MM.1S (cell line): ENCODE data around the gene LINC01488.

Experiments used
- DNase-seq: peaks from one replicate; pipeline ENCODE4 v3.0.0-alpha.2; 2015
- H2AFZ ChIP-seq: fragments of 300-600 bp; sonication (generic); 2 replicates; pipeline ENCODE4 v1.6.0; 2016; ENCODE audit warnings: antibody characterized with exemption, low read length
- H3F3A ChIP-seq: fragments of 300-600 bp; sonication (generic); 2 replicates; pipeline ENCODE4 v1.6.1; 2016; ENCODE audit warnings: mild to moderate bottlenecking, antibody characterized with exemption, low read length, moderate library complexity, mixed read lengths; ENCODE audit not compliant: insufficient read depth
- H3K27ac ChIP-seq: fragments of 300-600 bp; sonication (generic); 2 replicates; pipeline ENCODE4 v1.5.1; 2016; ENCODE audit warnings: mild to moderate bottlenecking, low read length
- H3K27me3 ChIP-seq: fragments of 300-600 bp; sonication (generic); replicated peaks from 2 replicates; pipeline ENCODE4 v1.6.0; 2016; ENCODE audit warnings: low read length; ENCODE audit not compliant: insufficient read depth
- H3K36me3 ChIP-seq: fragments of 300-600 bp; sonication (generic); replicated peaks from 2 replicates; pipeline ENCODE4 v1.6.1; 2016; ENCODE audit warnings: mild to moderate bottlenecking, low read length, mixed read lengths; ENCODE audit not compliant: insufficient read depth
- H3K4me1 ChIP-seq: fragments of 300-600 bp; sonication (generic); 2 replicates; pipeline ENCODE4 v1.6.1; 2016; ENCODE audit warnings: low read length, mixed read lengths
- H3K4me2 ChIP-seq: fragments of 300-600 bp; sonication (generic); 2 replicates; pipeline ENCODE4 v1.6.0; 2016; ENCODE audit warnings: low read depth, low read length
- H3K4me3 ChIP-seq: fragments of 300-600 bp; sonication (generic); 2 replicates; pipeline ENCODE4 v1.5.1; 2016; ENCODE audit warnings: low read length, mixed read lengths
- H3K79me2 ChIP-seq: fragments of 300-600 bp; sonication (generic); 2 replicates; pipeline ENCODE4 v1.6.1; 2016; ENCODE audit warnings: mixed run types, low read length, mixed read lengths
- H3K9ac ChIP-seq: fragments of 300-600 bp; sonication (generic); 2 replicates; pipeline ENCODE4 v1.6.1; 2016; ENCODE audit warnings: low read length, mixed read lengths
- H3K9me2 ChIP-seq: fragments of 300-600 bp; sonication (generic); replicated peaks from 2 replicates; pipeline ENCODE4 v1.6.1; 2016; ENCODE audit warnings: mild to moderate bottlenecking, low read length, mixed read lengths; ENCODE audit not compliant: insufficient read depth
- H3K9me3 ChIP-seq: fragments of 300-600 bp; sonication (generic); replicated peaks from 2 replicates; pipeline ENCODE4 v1.6.1; 2016; ENCODE audit warnings: mild to moderate bottlenecking, low read length, mixed read lengths; ENCODE audit not compliant: insufficient read depth
- H4K20me1 ChIP-seq: fragments of 300-600 bp; sonication (generic); 2 replicates; pipeline ENCODE4 v1.6.1; 2016; ENCODE audit warnings: mild to moderate bottlenecking, low read length, moderate library complexity, mixed read lengths; ENCODE audit not compliant: insufficient read depth
- CTCF ChIP-seq: fragments of 300-600 bp; sonication (generic); IDR thresholded peaks from 2 replicates; pipeline ENCODE4 v1.5.1; 2016; ENCODE audit warnings: antibody characterized with exemption, low read length, mixed read lengths
- EZH2 ChIP-seq: fragments of 300-600 bp; sonication (generic); optimal IDR thresholded peaks from 2 replicates; pipeline ENCODE3; 2017; ENCODE audit warnings: low read depth, mild to moderate bottlenecking, antibody characterized with exemption, low read length, mixed read lengths
- EZH2phosphoT487 ChIP-seq: fragments of 300-600 bp; sonication (generic); IDR thresholded peaks from 2 replicates; pipeline ENCODE4 v1.6.1; 2018; ENCODE audit warnings: antibody characterized with exemption, low read length

Gene LINC01488

GRCh38 chr11:69465236-69466000 lies 16.0 kb upstream of the LINC01488 start:
- no peak for TF ChIP-seq EZH2phosphoT487
- TF ChIP-seq EZH2: no peak
- no peak for TF ChIP-seq CTCF
- Histone ChIP-seq H3K27me3 (peaks cover 88% of the 10 kb centered on the region), H3K79me2 (no peaks in the 10 kb centered on the region), H3K36me3 (no peaks in the 10 kb centered on the region), H3K27ac (no peak overlapping the region), H3K9ac (no peak overlapping the region), H3K9me3 (no peaks in the 10 kb centered on the region), H3K4me1 (no peaks in the 10 kb centered on the region), H3K9me2 (no peaks in the 10 kb centered on the region), H2AFZ (no peak overlapping the region), H4K20me1 (no peaks in the 10 kb centered on the region), H3K4me2 (no peak overlapping the region), H3K4me3 (no peak overlapping the region), H3F3A (no peaks in the 10 kb centered on the region)
- DNase-seq: no peak

- Histone ChIP-seq H3K9ac (no peak overlapping the region), H4K20me1 (no peaks in the 10 kb centered on the region), H2AFZ (no peak overlapping the region), H3K4me1 (no peaks in the 10 kb centered on the region), H3K4me2 (no peak overlapping the region), H3K27ac (no peak overlapping the region), H3K36me3 (no peaks in the 10 kb centered on the region), H3K79me2 (no peaks in the 10 kb centered on the region), H3K9me2 (no peaks in the 10 kb centered on the region), H3K9me3 (no peaks in the 10 kb centered on the region), H3K27me3 (peaks cover 93% of the 10 kb centered on the region), H3K4me3 (no peak overlapping the region), H3F3A (no peaks in the 10 kb centered on the region)
- DNase-seq: no peak
- no peak for TF ChIP-seq EZH2phosphoT487
- no peak for TF ChIP-seq EZH2
- TF ChIP-seq CTCF: no peak
These were observed 15.4 kb upstream of the LINC01488 start for GRCh38 chr11:69466039-69466438.

- Histone ChIP-seq H3K9me3 (no peaks in the 10 kb centered on the region), H3K79me2 (no peaks in the 10 kb centered on the region), H3K27ac (no peak overlapping the region), H4K20me1 (no peaks in the 10 kb centered on the region), H3K27me3 (peaks cover 99% of the 10 kb centered on the region), H3K4me2 (no peak overlapping the region), H3K36me3 (no peaks in the 10 kb centered on the region), H3K9ac (no peak overlapping the region), H3K4me1 (no peaks in the 10 kb centered on the region), H3K9me2 (no peaks in the 10 kb centered on the region), H2AFZ (no peak overlapping the region), H3K4me3 (no peak overlapping the region), H3F3A (no peaks in the 10 kb centered on the region)
- DNase-seq: no peak
- TF ChIP-seq EZH2: no peak
These were observed 14.3 kb upstream of the LINC01488 start for GRCh38 chr11:69467196-69467595.

- Histone ChIP-seq H3K27ac (no peak overlapping the region), H3K79me2 (no peaks in the 10 kb centered on the region), H3K4me3 (no peak overlapping the region), H3K9me3 (no peaks in the 10 kb centered on the region), H3K4me1 (no peaks in the 10 kb centered on the region), H3K36me3 (no peaks in the 10 kb centered on the region), H3K27me3 (peaks cover 99% of the 10 kb centered on the region), H3K9ac (no peak overlapping the region), H4K20me1 (no peaks in the 10 kb centered on the region), H3K9me2 (no peaks in the 10 kb centered on the region), H2AFZ (no peak overlapping the region), H3F3A (no peaks in the 10 kb centered on the region), H3K4me2 (no peak overlapping the region)
- no peak for DNase-seq
- TF ChIP-seq EZH2phosphoT487: no peak
- no peak for TF ChIP-seq CTCF
- TF ChIP-seq EZH2: no peak
These were observed 13.8 kb upstream of the LINC01488 start for GRCh38 chr11:69467646-69468045.
